Liver (tissue), 9 donors: ENCODE data around the gene FKBP1A. TPM values are rescaled to one million over a fixed set of nuclear protein-coding genes. Genes with fewer than 3 reads are reported as not detected.

Experiments used
- DNase-seq: peaks from one replicate; pipeline ENCODE4 v3.0.0-alpha.2; 2017; ENCODE audit warnings: low spot score
- H3K27ac ChIP-seq, 2 donors: one replicate each; pipeline ENCODE4 v1.7.0; 2013; ENCODE audit warnings: inconsistent platforms in 2 of 2, low read length in 2 of 2, control low read depth in 1 of 2, low read depth in 1 of 2, mild to moderate bottlenecking in 1 of 2
- H3K27me3 ChIP-seq, 4 donors: one replicate each; pipeline versions ENCODE4 v1.6.1 to v1.7.0; 2013; ENCODE audit warnings: low read length in 3 of 4, inconsistent platforms in 1 of 4, mild to moderate bottlenecking in 1 of 4, moderate library complexity in 1 of 4; ENCODE audit not compliant: control insufficient read depth in 4 of 4, insufficient read depth in 4 of 4
- H3K36me3 ChIP-seq, 4 donors: one replicate each; pipeline versions ENCODE4 v1.6.1 to v1.7.0; 2013; ENCODE audit warnings: low read length in 3 of 4, mild to moderate bottlenecking in 3 of 4, low read depth in 1 of 4, moderate library complexity in 1 of 4; ENCODE audit not compliant: control insufficient read depth in 4 of 4, insufficient read depth in 3 of 4
- H3K4me1 ChIP-seq, 4 donors: one replicate each; pipeline versions ENCODE4 v1.6.1 to v1.7.0; 2013; ENCODE audit warnings: low read length in 3 of 4, mild to moderate bottlenecking in 3 of 4, moderate library complexity in 1 of 4; ENCODE audit not compliant: control insufficient read depth in 4 of 4, insufficient read depth in 4 of 4
- H3K4me3 ChIP-seq, 3 donors: one replicate each; pipeline versions ENCODE4 v1.6.1 to v1.7.0; 2013; ENCODE audit warnings: low read length in 3 of 3, control low read depth in 1 of 3, low read depth in 1 of 3, mild to moderate bottlenecking in 1 of 3
- H3K9ac ChIP-seq, 2 donors: one replicate each; pipeline ENCODE4 v1.7.0; 2013; ENCODE audit warnings: low read length in 2 of 2, mild to moderate bottlenecking in 2 of 2, moderate library complexity in 2 of 2, control low read depth in 1 of 2, low read depth in 1 of 2
- H3K9me3 ChIP-seq, 4 donors: one replicate each; pipeline versions ENCODE4 v1.6.1 to v1.7.0; 2013; ENCODE audit warnings: low read length in 3 of 4; ENCODE audit not compliant: control insufficient read depth in 4 of 4
- ATF3 ChIP-seq: IDR thresholded peaks from 2 replicates; pipeline ENCODE4 v1.6.1; 2016; ENCODE audit warnings: antibody characterized with exemption
- EGR1 ChIP-seq, 2 donors: IDR thresholded peaks; 2 replicates each; pipeline ENCODE4 v1.6.1; 2016 to 2018; ENCODE audit warnings: antibody characterized with exemption in 2 of 2, low read depth in 2 of 2
- FOXA1 ChIP-seq: IDR thresholded peaks from 2 replicates; pipeline ENCODE4 v1.6.1; 2016; ENCODE audit warnings: antibody characterized with exemption
- GABPA ChIP-seq, 2 donors: IDR thresholded peaks in 1 of 2; conservative IDR thresholded peaks in 1 of 2; 2 replicates each; pipeline ENCODE4 v1.6.1; 2016; ENCODE audit warnings: antibody characterized with exemption in 2 of 2, mild to moderate bottlenecking in 1 of 2, moderate library complexity in 1 of 2
- HNF4A ChIP-seq, 2 donors: conservative IDR thresholded peaks; 2 replicates each; pipeline ENCODE4 v1.6.1; 2016; ENCODE audit warnings: antibody characterized with exemption in 2 of 2, mild to moderate bottlenecking in 2 of 2
- HNF4G ChIP-seq: IDR thresholded peaks from 2 replicates; pipeline ENCODE4 v1.6.1; 2016; ENCODE audit warnings: antibody characterized with exemption
- JUND ChIP-seq, 2 donors: IDR thresholded peaks; 2 replicates each; pipeline ENCODE4 v1.6.1; 2016; ENCODE audit warnings: antibody characterized with exemption in 2 of 2
- MAX ChIP-seq: IDR thresholded peaks from 2 replicates; pipeline ENCODE4 v1.6.1; 2016; ENCODE audit warnings: antibody characterized with exemption
- NR2F2 ChIP-seq: IDR thresholded peaks from 2 replicates; pipeline ENCODE4 v1.6.1; 2016; ENCODE audit warnings: antibody characterized with exemption
- RXRA ChIP-seq, 2 donors: IDR thresholded peaks; 2 replicates each; pipeline ENCODE4 v1.6.1; 2017 to 2018; ENCODE audit warnings: antibody characterized with exemption in 2 of 2, mild to moderate bottlenecking in 1 of 2
- SP1 ChIP-seq: IDR thresholded peaks from 2 replicates; pipeline ENCODE4 v1.6.1; 2018; ENCODE audit warnings: antibody characterized with exemption, mild to moderate bottlenecking
- TAF1 ChIP-seq: conservative IDR thresholded peaks from 2 replicates; pipeline ENCODE4 v1.6.1; 2016; ENCODE audit warnings: antibody characterized with exemption, mild to moderate bottlenecking
- YY1 ChIP-seq: IDR thresholded peaks from 2 replicates; pipeline ENCODE4 v1.6.1; 2016; ENCODE audit warnings: antibody characterized with exemption, mild to moderate bottlenecking
- WGBS: extraction: QIAGEN DNeasy Blood & Tissue Kit; methylation state at CpG from one replicate; pipeline ENCODE4 v1.1.7; 2013; 5-methylcytosine and 5-hydroxymethylcytosine counted together
- polyA plus RNA-seq, 2 donors: library from polyadenylated mRNA; stranded (reverse) in 1 of 2; unstranded in 1 of 2; fragments of 200-250 nt in 1 of 2; fragments of >200 nt in 1 of 2; fragmentation: Nextera tagmentation in 1 of 2; extraction: Ambion mirVana in 1 of 2; gene quantifications; one replicate each; pipeline versions ENCODE4 v1.2.1 to v1.2.3, GENCODE V29; 2013 to 2015
- total RNA-seq, 2 donors: library from RNA; depleted of rRNA; stranded (reverse); fragments of >200 nt; gene quantifications; one replicate each; pipeline ENCODE4 v1.2.3, GENCODE V29; 2014
- TF ChIP-seq, protein P1 (sequence below): fragments of 150-350 bp; IDR thresholded peaks from 2 replicates; pipeline ENCODE4 v1.5.1; 2017; ENCODE audit warnings: improper control_type of control experiment, low read depth, low read length; ENCODE audit not compliant: missing input control
- TF ChIP-seq, protein P2 (sequence below): IDR thresholded peaks from 2 replicates; pipeline ENCODE4 v1.6.1; 2016; ENCODE audit warnings: antibody characterized with exemption
- TF ChIP-seq, protein P3 (sequence below): IDR thresholded peaks from 2 replicates; pipeline ENCODE4 v1.6.1; 2016; ENCODE audit warnings: antibody characterized with exemption, mild to moderate bottlenecking
- donor health status: healthy.
- donor health status: healthy.
- donor health status: healthy.
- donor health status: healthy.
- donor health status: healthy.

Gene FKBP1A
- total and polyA plus RNA-seq, 4 donors = 49.3 to 114 (median 76.9) TPM

DNA sequence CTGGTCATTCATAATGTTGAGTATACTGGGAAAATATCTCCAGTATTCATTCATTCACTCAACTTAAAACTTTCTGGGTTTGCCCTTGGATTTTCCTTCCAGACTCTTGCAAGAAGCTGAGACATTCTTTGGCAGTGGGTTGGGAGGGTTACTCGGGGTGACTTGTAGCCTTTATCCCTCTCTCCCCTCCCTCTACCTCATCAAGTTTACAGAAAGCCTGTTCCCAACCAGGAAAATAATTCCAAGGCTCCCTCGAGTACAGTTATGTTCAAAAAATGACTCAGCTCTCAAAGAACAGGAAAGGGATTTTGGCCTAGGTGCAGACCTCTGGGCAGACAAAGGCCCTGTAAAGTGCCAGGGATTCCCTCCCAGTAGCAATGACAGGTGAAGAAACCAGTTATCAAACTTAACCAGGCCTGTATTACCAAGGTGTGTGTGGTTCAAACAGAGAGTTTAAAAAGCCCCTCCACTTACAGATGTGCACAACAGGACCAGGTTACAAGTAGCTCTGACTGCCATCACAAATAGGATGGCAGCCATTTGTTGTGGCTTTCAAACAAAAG, 22.2 kb downstream of the FKBP1A start:
- Histone ChIP-seq H3K4me1 (peaks cover 0 to 8% (median 3%) of the 10 kb centered on the region in 4 donors), H3K4me3 (no peak overlapping the region), H3K9ac (no peak overlapping the region), H3K9me3 (no peaks in the 10 kb centered on the region), H3K36me3 (peaks cover 5 to 18% (median 10%) of the 10 kb centered on the region in 4 donors), H3K27me3 (no peaks in the 10 kb centered on the region), H3K27ac (no peak overlapping the region)
- DNase-seq = no peak
- WGBS = 84% methylated on average over 2 of the region's 2 CpGs
- TF ChIP-seq, protein P1, sequence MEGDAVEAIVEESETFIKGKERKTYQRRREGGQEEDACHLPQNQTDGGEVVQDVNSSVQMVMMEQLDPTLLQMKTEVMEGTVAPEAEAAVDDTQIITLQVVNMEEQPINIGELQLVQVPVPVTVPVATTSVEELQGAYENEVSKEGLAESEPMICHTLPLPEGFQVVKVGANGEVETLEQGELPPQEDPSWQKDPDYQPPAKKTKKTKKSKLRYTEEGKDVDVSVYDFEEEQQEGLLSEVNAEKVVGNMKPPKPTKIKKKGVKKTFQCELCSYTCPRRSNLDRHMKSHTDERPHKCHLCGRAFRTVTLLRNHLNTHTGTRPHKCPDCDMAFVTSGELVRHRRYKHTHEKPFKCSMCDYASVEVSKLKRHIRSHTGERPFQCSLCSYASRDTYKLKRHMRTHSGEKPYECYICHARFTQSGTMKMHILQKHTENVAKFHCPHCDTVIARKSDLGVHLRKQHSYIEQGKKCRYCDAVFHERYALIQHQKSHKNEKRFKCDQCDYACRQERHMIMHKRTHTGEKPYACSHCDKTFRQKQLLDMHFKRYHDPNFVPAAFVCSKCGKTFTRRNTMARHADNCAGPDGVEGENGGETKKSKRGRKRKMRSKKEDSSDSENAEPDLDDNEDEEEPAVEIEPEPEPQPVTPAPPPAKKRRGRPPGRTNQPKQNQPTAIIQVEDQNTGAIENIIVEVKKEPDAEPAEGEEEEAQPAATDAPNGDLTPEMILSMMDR = no peak
- TF ChIP-seq, protein P2, sequence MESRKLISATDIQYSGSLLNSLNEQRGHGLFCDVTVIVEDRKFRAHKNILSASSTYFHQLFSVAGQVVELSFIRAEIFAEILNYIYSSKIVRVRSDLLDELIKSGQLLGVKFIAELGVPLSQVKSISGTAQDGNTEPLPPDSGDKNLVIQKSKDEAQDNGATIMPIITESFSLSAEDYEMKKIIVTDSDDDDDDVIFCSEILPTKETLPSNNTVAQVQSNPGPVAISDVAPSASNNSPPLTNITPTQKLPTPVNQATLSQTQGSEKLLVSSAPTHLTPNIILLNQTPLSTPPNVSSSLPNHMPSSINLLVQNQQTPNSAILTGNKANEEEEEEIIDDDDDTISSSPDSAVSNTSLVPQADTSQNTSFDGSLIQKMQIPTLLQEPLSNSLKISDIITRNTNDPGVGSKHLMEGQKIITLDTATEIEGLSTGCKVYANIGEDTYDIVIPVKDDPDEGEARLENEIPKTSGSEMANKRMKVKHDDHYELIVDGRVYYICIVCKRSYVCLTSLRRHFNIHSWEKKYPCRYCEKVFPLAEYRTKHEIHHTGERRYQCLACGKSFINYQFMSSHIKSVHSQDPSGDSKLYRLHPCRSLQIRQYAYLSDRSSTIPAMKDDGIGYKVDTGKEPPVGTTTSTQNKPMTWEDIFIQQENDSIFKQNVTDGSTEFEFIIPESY = no peak
- no peak for TF ChIP-seq HNF4A (conservative IDR thresholded peaks at IDR 0.05)
- no peak for TF ChIP-seq TAF1
- TF ChIP-seq EGR1 (IDR thresholded peaks at IDR 0.05; ENCODE audit: low read depth in 2 of 2) = no peak
- TF ChIP-seq RXRA (IDR thresholded peaks at IDR 0.05) = no peak
- TF ChIP-seq, protein P3, sequence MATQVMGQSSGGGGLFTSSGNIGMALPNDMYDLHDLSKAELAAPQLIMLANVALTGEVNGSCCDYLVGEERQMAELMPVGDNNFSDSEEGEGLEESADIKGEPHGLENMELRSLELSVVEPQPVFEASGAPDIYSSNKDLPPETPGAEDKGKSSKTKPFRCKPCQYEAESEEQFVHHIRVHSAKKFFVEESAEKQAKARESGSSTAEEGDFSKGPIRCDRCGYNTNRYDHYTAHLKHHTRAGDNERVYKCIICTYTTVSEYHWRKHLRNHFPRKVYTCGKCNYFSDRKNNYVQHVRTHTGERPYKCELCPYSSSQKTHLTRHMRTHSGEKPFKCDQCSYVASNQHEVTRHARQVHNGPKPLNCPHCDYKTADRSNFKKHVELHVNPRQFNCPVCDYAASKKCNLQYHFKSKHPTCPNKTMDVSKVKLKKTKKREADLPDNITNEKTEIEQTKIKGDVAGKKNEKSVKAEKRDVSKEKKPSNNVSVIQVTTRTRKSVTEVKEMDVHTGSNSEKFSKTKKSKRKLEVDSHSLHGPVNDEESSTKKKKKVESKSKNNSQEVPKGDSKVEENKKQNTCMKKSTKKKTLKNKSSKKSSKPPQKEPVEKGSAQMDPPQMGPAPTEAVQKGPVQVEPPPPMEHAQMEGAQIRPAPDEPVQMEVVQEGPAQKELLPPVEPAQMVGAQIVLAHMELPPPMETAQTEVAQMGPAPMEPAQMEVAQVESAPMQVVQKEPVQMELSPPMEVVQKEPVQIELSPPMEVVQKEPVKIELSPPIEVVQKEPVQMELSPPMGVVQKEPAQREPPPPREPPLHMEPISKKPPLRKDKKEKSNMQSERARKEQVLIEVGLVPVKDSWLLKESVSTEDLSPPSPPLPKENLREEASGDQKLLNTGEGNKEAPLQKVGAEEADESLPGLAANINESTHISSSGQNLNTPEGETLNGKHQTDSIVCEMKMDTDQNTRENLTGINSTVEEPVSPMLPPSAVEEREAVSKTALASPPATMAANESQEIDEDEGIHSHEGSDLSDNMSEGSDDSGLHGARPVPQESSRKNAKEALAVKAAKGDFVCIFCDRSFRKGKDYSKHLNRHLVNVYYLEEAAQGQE = no peak
- no peak for TF ChIP-seq YY1
- TF ChIP-seq JUND (IDR thresholded peaks at IDR 0.05) = no peak
- no peak for TF ChIP-seq GABPA (IDR thresholded peaks at IDR 0.05 in 1 of 2, conservative IDR thresholded peaks at IDR 0.05 in 1 of 2)

- TF ChIP-seq SP1 (no peak), MAX (no peak), HNF4G (no peak), ATF3 (no peak), FOXA1 (no peak), EGR1 (IDR thresholded peaks at IDR 0.05; ENCODE audit: low read depth in 2 of 2) (no peak), YY1 (no peak), NR2F2 (no peak)
- TF ChIP-seq, protein P1 = no peak
- TF ChIP-seq, protein P3 = no peak
- peaks cover 0 to 8% (median 2%) of the 10 kb centered on the region in 4 donors for H3K4me1 ChIP-seq
- no peak for DNase-seq
- no peaks in the 10 kb centered on the region for H3K9me3 ChIP-seq
- WGBS = 92% methylated on average over 3 of the region's 3 CpGs
- peaks cover 5 to 18% (median 10%) of the 10 kb centered on the region in 4 donors for H3K36me3 ChIP-seq
- no peaks in the 10 kb centered on the region for H3K27me3 ChIP-seq
- no peak overlapping the region for H3K27ac ChIP-seq
- no peak overlapping the region for H3K9ac ChIP-seq
- H3K4me3 ChIP-seq = no peak overlapping the region
Observed at GRCh38 chr20:1369970-1370369, 22.9 kb downstream of the FKBP1A start.
